Measurements from ENCODE around the gene TMEM81. TPM values are rescaled to one million over a fixed set of nuclear protein-coding genes. Genes with fewer than 3 reads are reported as not detected.

Gene TMEM81
- total RNA-seq, 1 experiment from 2014 or later, result 4.4 TPM

DNA sequence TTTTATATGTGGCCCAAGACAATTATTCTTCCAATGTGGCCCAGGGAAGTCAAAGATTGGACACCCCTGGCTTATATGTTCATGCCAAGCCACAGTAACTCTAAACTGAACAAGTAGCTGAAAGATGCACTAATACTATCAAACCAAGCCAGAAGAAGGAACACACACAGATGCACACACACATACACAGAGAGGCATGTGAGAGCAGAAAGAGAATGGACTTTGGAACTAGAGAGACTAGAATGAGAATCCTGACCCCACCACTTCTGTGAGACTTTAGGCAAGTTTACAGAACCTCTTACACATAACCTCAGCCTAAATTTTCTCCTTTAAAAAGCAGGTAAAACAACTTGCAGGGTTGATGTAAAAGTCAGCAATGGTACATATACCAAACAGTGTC lies 11.2 kb upstream of the TMEM81 start:
- H3K36me3 Mint-ChIP-seq (ENCODE audit: insufficient read depth, unreplicated experiment), result peaks cover 22% of the 10 kb centered on the region
- H3K27me3 Mint-ChIP-seq (ENCODE audit: unreplicated experiment), result no peaks in the 10 kb centered on the region
- no peaks in the 10 kb centered on the region for H3K9me3 Mint-ChIP-seq (ENCODE audit: low read depth, unreplicated experiment)
- no peaks in the 10 kb centered on the region for H3K4me1 Mint-ChIP-seq (ENCODE audit: low read depth, unreplicated experiment)
- no peak for DNase-seq
- H3K27ac Mint-ChIP-seq (ENCODE audit: unreplicated experiment), result no peak overlapping the region
- CTCF ChIA-PET, result interaction anchor here (0.5 kb wide), 1 partner anchor 111 kb away, joined by 3 read pairs; no protein-coding TSS in a partner anchor
- TF ChIP-seq, protein P1, sequence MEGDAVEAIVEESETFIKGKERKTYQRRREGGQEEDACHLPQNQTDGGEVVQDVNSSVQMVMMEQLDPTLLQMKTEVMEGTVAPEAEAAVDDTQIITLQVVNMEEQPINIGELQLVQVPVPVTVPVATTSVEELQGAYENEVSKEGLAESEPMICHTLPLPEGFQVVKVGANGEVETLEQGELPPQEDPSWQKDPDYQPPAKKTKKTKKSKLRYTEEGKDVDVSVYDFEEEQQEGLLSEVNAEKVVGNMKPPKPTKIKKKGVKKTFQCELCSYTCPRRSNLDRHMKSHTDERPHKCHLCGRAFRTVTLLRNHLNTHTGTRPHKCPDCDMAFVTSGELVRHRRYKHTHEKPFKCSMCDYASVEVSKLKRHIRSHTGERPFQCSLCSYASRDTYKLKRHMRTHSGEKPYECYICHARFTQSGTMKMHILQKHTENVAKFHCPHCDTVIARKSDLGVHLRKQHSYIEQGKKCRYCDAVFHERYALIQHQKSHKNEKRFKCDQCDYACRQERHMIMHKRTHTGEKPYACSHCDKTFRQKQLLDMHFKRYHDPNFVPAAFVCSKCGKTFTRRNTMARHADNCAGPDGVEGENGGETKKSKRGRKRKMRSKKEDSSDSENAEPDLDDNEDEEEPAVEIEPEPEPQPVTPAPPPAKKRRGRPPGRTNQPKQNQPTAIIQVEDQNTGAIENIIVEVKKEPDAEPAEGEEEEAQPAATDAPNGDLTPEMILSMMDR (IDR thresholded peaks at IDR 0.05; ENCODE audit: unreplicated experiment), result no peak
- H3K4me3 Mint-ChIP-seq (ENCODE audit: low read depth, unreplicated experiment), result no peak overlapping the region
- intact Hi-C loops (cut with micrococcal nuclease; ENCODE audit: unreplicated experiment), result no loop called here
- no TSS peak for BruUV-seq (replicated peaks)

DNA sequence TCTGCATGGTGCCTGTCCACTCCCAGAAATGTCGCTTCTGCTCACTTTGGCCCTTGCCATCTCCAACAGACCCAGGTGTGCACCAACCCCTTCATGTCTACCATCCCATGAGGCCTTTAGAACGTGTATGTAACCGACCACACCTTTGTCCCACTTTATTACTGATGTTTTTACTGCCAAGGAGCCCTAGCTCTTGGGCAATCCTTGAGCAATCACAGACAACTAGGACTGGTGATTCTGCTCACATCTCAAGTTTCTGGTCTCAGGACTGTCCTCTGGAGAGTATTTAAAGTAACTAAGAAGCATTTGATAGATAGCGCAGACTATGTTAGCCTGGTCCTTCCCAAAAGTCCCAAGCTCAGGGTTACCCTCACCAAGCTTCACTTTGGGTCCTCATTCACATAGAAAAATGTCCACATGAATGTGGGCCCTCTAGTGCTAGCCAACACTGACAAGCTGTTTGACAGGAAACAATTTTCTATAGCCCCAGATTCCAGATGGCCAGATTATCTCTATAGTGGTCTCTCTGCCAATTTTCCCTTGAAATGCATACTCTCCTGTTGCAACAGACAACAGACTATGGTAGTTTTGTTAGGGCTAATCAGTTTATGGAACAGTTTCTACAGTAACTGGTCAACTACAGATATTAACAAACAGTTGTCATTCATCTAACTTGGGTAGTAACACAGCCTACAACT lies 6.9 kb upstream of the TMEM81 start:
- Mint-ChIP-seq H3K4me1 (ENCODE audit: low read depth, unreplicated experiment) (no peaks in the 10 kb centered on the region), H3K36me3 (ENCODE audit: insufficient read depth, unreplicated experiment) (peaks cover 24% of the 10 kb centered on the region), H3K27me3 (ENCODE audit: unreplicated experiment) (no peaks in the 10 kb centered on the region), H3K4me3 (ENCODE audit: low read depth, unreplicated experiment) (no peak overlapping the region), H3K27ac (ENCODE audit: unreplicated experiment) (no peak overlapping the region), H3K9me3 (ENCODE audit: low read depth, unreplicated experiment) (no peaks in the 10 kb centered on the region)
- intact Hi-C loops (cut with micrococcal nuclease; ENCODE audit: unreplicated experiment), result no loop called here
- no TSS peak for BruUV-seq (replicated peaks)
- TF ChIP-seq, protein P1 (IDR thresholded peaks at IDR 0.05; ENCODE audit: unreplicated experiment), result no peak
- DNase-seq, result no peak
- CTCF ChIA-PET, result no interaction called here

GRCh38 chr1:205088341-205088740 lies 4.1 kb upstream of the TMEM81 start:
- CTCF ChIA-PET, result no interaction called here
- Mint-ChIP-seq H3K9me3 (ENCODE audit: low read depth, unreplicated experiment) (no peaks in the 10 kb centered on the region), H3K4me1 (ENCODE audit: low read depth, unreplicated experiment) (no peaks in the 10 kb centered on the region), H3K27ac (ENCODE audit: unreplicated experiment) (no peak overlapping the region), H3K4me3 (ENCODE audit: low read depth, unreplicated experiment) (no peak overlapping the region), H3K36me3 (ENCODE audit: insufficient read depth, unreplicated experiment) (peaks cover 28% of the 10 kb centered on the region), H3K27me3 (ENCODE audit: unreplicated experiment) (no peaks in the 10 kb centered on the region)
- TF ChIP-seq, protein P1 (IDR thresholded peaks at IDR 0.05; ENCODE audit: unreplicated experiment), result no peak
- no peak for DNase-seq
- intact Hi-C loops (cut with micrococcal nuclease; ENCODE audit: unreplicated experiment), result no loop called here
- BruUV-seq (replicated peaks), result no TSS peak

DNA sequence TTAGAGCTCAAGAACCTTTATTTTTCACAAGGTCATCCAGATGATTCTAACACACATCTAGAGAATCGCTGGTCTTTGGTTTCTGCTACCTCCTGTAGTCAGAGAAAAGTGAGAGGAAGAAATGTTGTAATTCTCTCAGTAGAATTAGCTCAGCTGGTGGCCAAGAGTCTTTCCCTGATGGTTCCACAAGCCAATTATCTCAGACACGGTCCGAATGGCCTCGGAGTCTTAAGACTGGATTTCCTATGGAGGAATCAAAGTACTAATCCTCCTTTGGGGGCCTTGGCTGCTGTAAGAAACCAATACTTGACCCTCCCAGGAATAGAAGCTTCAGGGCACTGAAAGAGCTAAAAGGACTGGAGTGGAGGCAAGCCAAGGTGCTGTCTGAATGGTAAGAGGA lies 1.8 kb downstream of the TMEM81 start:
- Mint-ChIP-seq H3K36me3 (ENCODE audit: insufficient read depth, unreplicated experiment) (peaks cover 12% of the 10 kb centered on the region), H3K4me3 (ENCODE audit: low read depth, unreplicated experiment) (no peak overlapping the region), H3K27me3 (ENCODE audit: unreplicated experiment) (no peaks in the 10 kb centered on the region), H3K27ac (ENCODE audit: unreplicated experiment) (no peak overlapping the region), H3K9me3 (ENCODE audit: low read depth, unreplicated experiment) (no peaks in the 10 kb centered on the region), H3K4me1 (ENCODE audit: low read depth, unreplicated experiment) (no peaks in the 10 kb centered on the region)
- no peak for DNase-seq
- CTCF ChIA-PET, result interaction anchor here (2.4 kb wide), 1 partner anchor 21 kb away, joined by 6 read pairs; no protein-coding TSS in a partner anchor
- TF ChIP-seq, protein P1 (IDR thresholded peaks at IDR 0.05; ENCODE audit: unreplicated experiment), result no peak
- no TSS peak for BruUV-seq (replicated peaks)
- intact Hi-C loops (cut with micrococcal nuclease; ENCODE audit: unreplicated experiment), result no loop called here

Data from Calu3 (cell line).